ENCODE data around the gene RAB25.

- no peak for TF ChIP-seq EZH2phosphoT487 (IDR thresholded peaks at IDR 0.05; ENCODE audit: low read depth, severe bottlenecking, unreplicated experiment)
- no peak for TF ChIP-seq EZH2 (IDR thresholded peaks at IDR 0.05; ENCODE audit: borderline replicate concordance)
- TF ChIP-seq CTCF (IDR thresholded peaks at IDR 0.05; ENCODE audit: poor library complexity) = no peak
Observed at GRCh38 chr1:156021093-156021428, 39.9 kb upstream of the RAB25 start.
